MCF 10A (cell line): ENCODE results near the gene RBX1. TPM values are rescaled to one million over a fixed set of nuclear protein-coding genes. Genes with fewer than 3 reads are reported as not detected.

ENCODE experiments used
- BruUV-seq: library from RNA; stranded (reverse); fragments of 400-500 nt; replicated peaks from 2 replicates; lab custom pipeline; 2021; lab: Mats Ljungman, UMichigan
- CTCF ChIA-PET: fragments of 300-600 bp; sonication (Branson Sonifier 250); formaldehyde crosslinking; extraction: SDS; loops from one replicate; lab custom pipeline; 2021; ENCODE audit warnings: antibody characterized with exemption, inconsistent platforms; lab: Yijun Ruan, JAX
- POLR2A ChIA-PET: fragments of 300-600, 350-650 bp; sonication (Branson Sonifier 250); formaldehyde crosslinking; extraction: SDS; loops from one replicate; lab custom pipeline; 2020; ENCODE audit warnings: antibody characterized with exemption, inconsistent platforms; lab: Yijun Ruan, JAX
- DNase-seq: peaks from one replicate; pipeline ENCODE4 v3.0.0-alpha.2; 2018; ENCODE audit not compliant: unreplicated experiment
- H3K27ac Mint-ChIP-seq: one replicate; pipeline ENCODE4 v1.8.0; 2022; ENCODE audit warnings: mild to moderate bottlenecking, low read depth, mixed read lengths; ENCODE audit not compliant: unreplicated experiment
- H3K27me3 Mint-ChIP-seq: one replicate; pipeline ENCODE4 v1.8.0; 2022; ENCODE audit warnings: mixed read lengths; ENCODE audit not compliant: insufficient read depth, unreplicated experiment
- H3K36me3 Mint-ChIP-seq: one replicate; pipeline ENCODE4 v1.8.0; 2022; ENCODE audit warnings: mild to moderate bottlenecking, moderate library complexity, mixed read lengths; ENCODE audit not compliant: insufficient read depth, unreplicated experiment
- H3K4me1 Mint-ChIP-seq: one replicate; pipeline ENCODE4 v1.8.0; 2022; ENCODE audit warnings: mixed read lengths; ENCODE audit not compliant: insufficient read depth, unreplicated experiment
- H3K4me3 Mint-ChIP-seq: one replicate; pipeline ENCODE4 v1.8.0; 2022; ENCODE audit warnings: mild to moderate bottlenecking, moderate library complexity, mixed read lengths; ENCODE audit not compliant: unreplicated experiment
- H3K9me3 Mint-ChIP-seq: one replicate; pipeline ENCODE4 v1.8.0; 2022; ENCODE audit warnings: mixed read lengths; ENCODE audit not compliant: unreplicated experiment
- intact Hi-C: fragments of 100-400 bp; cut with micrococcal nuclease; formaldehyde crosslinking; loops from 2 replicates; pipeline ENCODE4 v1.14.1; 2022
- total RNA-seq: library from RNA; stranded (reverse); gene quantifications from 2 replicates; pipeline ENCODE4 v1.2.3, GENCODE V29; 2022
- TF ChIP-seq, protein P1 (sequence below): fragments of 200-600 bp; IDR thresholded peaks from one replicate; pipeline ENCODE4 v1.8.0; 2022; ENCODE audit warnings: antibody characterized with exemption, mild to moderate bottlenecking; ENCODE audit not compliant: unreplicated experiment

The RBX1 gene
- total RNA-seq, 1 experiment from 2014 or later = 46.7 TPM

DNA sequence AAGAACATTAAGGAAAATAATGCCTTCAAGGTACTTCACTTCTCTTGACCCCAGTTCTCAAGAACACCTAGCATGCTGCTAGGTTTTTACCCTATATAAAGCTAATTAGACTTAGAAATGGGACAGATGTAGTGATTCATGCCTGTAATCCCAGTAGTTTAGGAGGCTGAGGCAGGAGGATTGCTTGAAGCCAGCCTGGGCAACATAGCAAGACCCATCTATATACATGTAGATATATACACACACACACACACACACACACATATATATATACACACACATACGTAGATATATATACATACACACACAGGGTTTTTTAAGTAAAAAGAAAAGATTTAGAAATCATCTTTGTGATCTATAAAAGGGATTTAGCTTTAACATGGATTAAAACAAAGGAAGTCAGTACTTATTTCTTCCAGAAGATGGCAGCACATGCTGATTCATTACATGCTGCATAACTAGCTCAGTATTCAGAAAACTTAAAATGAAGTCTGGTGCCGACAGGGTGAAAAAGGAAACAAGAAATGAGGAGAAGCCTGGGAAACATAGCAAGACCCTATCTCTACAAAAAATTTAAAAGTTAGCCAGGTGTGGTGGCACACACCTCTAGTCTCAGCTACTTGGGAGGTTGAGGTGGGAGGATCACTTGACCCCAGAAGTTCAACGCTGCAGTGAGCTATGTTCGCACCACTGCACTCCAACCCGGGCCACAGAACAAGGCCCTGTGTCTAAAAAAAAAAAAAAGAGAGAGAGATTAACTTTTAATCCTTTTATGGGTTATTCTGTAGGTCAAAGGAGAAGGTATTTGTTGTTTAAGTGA is 28.5 kb upstream of the RBX1 start:
- ChIA-PET POLR2A (interaction anchor here (0.6 to 3.6 kb wide), 16 partner anchors 10 to 315 kb away, joined by 3 to 30 read pairs (median 4); partner anchors contain the start of genes EP300, RBX1, ST13 and XPNPEP3), CTCF (interaction anchor here (0.5 to 3.4 kb wide), 39 partner anchors 9 to 371 kb away, joined by 3 to 37 read pairs (median 4); no protein-coding TSS in a partner anchor)
- Mint-ChIP-seq H3K27ac (no peak overlapping the region), H3K4me3 (no peak overlapping the region), H3K9me3 (no peaks in the 10 kb centered on the region), H3K27me3 (no peaks in the 10 kb centered on the region), H3K36me3 (peaks cover 90% of the 10 kb centered on the region), H3K4me1 (peaks cover 5% of the 10 kb centered on the region)
- no TSS peak for BruUV-seq
- TF ChIP-seq, protein P1, sequence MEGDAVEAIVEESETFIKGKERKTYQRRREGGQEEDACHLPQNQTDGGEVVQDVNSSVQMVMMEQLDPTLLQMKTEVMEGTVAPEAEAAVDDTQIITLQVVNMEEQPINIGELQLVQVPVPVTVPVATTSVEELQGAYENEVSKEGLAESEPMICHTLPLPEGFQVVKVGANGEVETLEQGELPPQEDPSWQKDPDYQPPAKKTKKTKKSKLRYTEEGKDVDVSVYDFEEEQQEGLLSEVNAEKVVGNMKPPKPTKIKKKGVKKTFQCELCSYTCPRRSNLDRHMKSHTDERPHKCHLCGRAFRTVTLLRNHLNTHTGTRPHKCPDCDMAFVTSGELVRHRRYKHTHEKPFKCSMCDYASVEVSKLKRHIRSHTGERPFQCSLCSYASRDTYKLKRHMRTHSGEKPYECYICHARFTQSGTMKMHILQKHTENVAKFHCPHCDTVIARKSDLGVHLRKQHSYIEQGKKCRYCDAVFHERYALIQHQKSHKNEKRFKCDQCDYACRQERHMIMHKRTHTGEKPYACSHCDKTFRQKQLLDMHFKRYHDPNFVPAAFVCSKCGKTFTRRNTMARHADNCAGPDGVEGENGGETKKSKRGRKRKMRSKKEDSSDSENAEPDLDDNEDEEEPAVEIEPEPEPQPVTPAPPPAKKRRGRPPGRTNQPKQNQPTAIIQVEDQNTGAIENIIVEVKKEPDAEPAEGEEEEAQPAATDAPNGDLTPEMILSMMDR = peak; percentile 64
- peak; percentile 66 for DNase-seq
- intact Hi-C loops = loop anchor here (1.0 to 10.0 kb wide), 4 partner anchors 171 to 595 kb away; no protein-coding TSS in a partner anchor

- no peak for DNase-seq
- Mint-ChIP-seq H3K9me3 (no peaks in the 10 kb centered on the region), H3K27ac (no peak overlapping the region), H3K4me1 (no peaks in the 10 kb centered on the region), H3K27me3 (no peaks in the 10 kb centered on the region), H3K4me3 (no peak overlapping the region), H3K36me3 (peaks cover 82% of the 10 kb centered on the region)
- POLR2A ChIA-PET = interaction anchor here (0.6 to 2.5 kb wide), 4 partner anchors 11 to 94 kb away, joined by 3 to 10 read pairs (median 5); partner anchors contain the start of gene RBX1
- CTCF ChIA-PET = interaction anchor here (0.9 to 1.9 kb wide), 2 partner anchors 19 to 29 kb away, joined by 3 to 4 read pairs; no protein-coding TSS in a partner anchor
- TF ChIP-seq, protein P1 = no peak
- intact Hi-C loops = loop anchor here (10.0 kb wide), 1 partner anchor 226 kb away; no protein-coding TSS in a partner anchor
- BruUV-seq = no TSS peak
Observed at GRCh38 chr22:40928657-40929056, 22.5 kb upstream of the RBX1 start.

GRCh38 chr22:40932396-40932795 is 18.8 kb upstream of the RBX1 start:
- peaks cover 62% of the 10 kb centered on the region for H3K36me3 Mint-ChIP-seq
- intact Hi-C loops = no loop called here
- BruUV-seq = no TSS peak
- CTCF ChIA-PET = interaction anchor here (0.7 to 1.5 kb wide), 2 partner anchors 10 to 98 kb away, joined by 3 to 5 read pairs; no protein-coding TSS in a partner anchor
- no peak for DNase-seq
- TF ChIP-seq, protein P1 = no peak
- H3K27me3 Mint-ChIP-seq = no peaks in the 10 kb centered on the region
- no peaks in the 10 kb centered on the region for H3K4me1 Mint-ChIP-seq
- POLR2A ChIA-PET = interaction anchor here (1.0 to 1.1 kb wide), 2 partner anchors 9 to 162 kb away, joined by 3 to 4 read pairs; no protein-coding TSS in a partner anchor
- H3K4me3 Mint-ChIP-seq = no peak overlapping the region
- H3K27ac Mint-ChIP-seq = no peak overlapping the region
- no peaks in the 10 kb centered on the region for H3K9me3 Mint-ChIP-seq

DNA sequence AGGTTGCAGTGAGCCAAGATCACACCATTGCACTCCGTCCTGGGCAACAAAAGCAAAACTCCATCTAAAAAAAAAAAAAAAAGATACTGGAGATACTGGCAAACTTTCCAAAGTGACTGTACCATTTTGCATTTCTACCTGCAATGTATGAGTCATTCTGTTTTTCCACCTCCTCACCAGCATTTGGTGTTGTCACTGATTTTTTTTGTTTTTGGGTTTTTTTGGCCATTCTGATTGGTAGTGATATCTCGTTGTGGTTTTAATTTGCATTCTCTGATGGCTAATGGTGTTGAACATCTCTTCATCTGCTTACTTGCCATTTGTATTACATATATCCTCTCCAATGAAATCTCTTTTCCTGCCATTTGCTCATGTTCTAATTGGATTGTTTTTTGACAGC is 12.0 kb upstream of the RBX1 start:
- Mint-ChIP-seq H3K27me3 (no peaks in the 10 kb centered on the region), H3K4me3 (no peak overlapping the region), H3K27ac (no peak overlapping the region), H3K9me3 (no peaks in the 10 kb centered on the region), H3K36me3 (peaks cover 19% of the 10 kb centered on the region), H3K4me1 (peaks cover 6% of the 10 kb centered on the region)
- BruUV-seq = no TSS peak
- DNase-seq = no peak
- CTCF ChIA-PET = no interaction called here
- POLR2A ChIA-PET = interaction anchor here (0.6 kb wide), 3 partner anchors 10 to 203 kb away, joined by 3 to 6 read pairs (median 5); no protein-coding TSS in a partner anchor
- intact Hi-C loops = no loop called here
- TF ChIP-seq, protein P1 = no peak
